ENCODE results near the gene LMBR1. TPM values are rescaled to one million over a fixed set of nuclear protein-coding genes. Genes with fewer than 3 reads are reported as not detected.

LMBR1 gene
- total RNA-seq, 1 experiment from 2014 or later = 82.6 TPM

- BruUV-seq (replicated peaks) = TSS peak; percentile 29
- H3K4me1 ChIP-seq (ENCODE audit: control insufficient read depth, insufficient read depth, low read length) = no peaks in the 10 kb centered on the region; the same call in 1 of the 2 replicates
- H3K27ac ChIP-seq (ENCODE audit: low read length) = no peak overlapping the region
- no peak for TF ChIP-seq SIN3A (IDR thresholded peaks at IDR 0.05; ENCODE audit: borderline replicate concordance, insufficient read depth, low read depth, low read length)
- no peak for TF ChIP-seq CTCF (IDR thresholded peaks at IDR 0.05)
- TF ChIP-seq REST (IDR thresholded peaks at IDR 0.05; ENCODE audit: insufficient read depth in 1 of 2, low read depth in 2 of 2, low read length in 1 of 2) = no peak
- TF ChIP-seq POLR2AphosphoS5 (IDR thresholded peaks at IDR 0.05; ENCODE audit: low read depth, low read length) = no peak
- no peak for TF ChIP-seq TCF7L2 (IDR thresholded peaks at IDR 0.05; ENCODE audit: low read depth, low read length)
- no peaks in the 10 kb centered on the region for H3K9me3 ChIP-seq (ENCODE audit: control insufficient read depth, insufficient read depth, low read depth, low read length)
- DNase-seq (ENCODE audit: low read depth, low spot score) = no peak
- POLR2A ChIA-PET = no interaction called here
- ATAC-seq = no peak
- H3K4me3 ChIP-seq (ENCODE audit: low read depth in 2 of 2, low read length in 2 of 2) = no peak overlapping the region
- intact Hi-C loops (cut with micrococcal nuclease; ENCODE audit: unreplicated experiment) (no loop called here), in situ Hi-C loops (cut with HindIII; ENCODE audit: low pct_unique_long_range_greater_than_20kb, low sequenced_read_pairs) (no loop called here)
- no peaks in the 10 kb centered on the region; the same call in 1 of the 2 replicates for H3K36me3 ChIP-seq (ENCODE audit: control insufficient read depth, insufficient read depth, low read length)
- CTCF ChIA-PET = no interaction called here
- no peaks in the 10 kb centered on the region for H3K27me3 ChIP-seq (ENCODE audit: control insufficient read depth, insufficient read depth, low read length)
Observed at GRCh38 chr7:156818133-156818532, 74.8 kb downstream of the LMBR1 start.

- no peaks in the 10 kb centered on the region; the same call in 1 of the 2 replicates for H3K4me1 ChIP-seq (ENCODE audit: control insufficient read depth, insufficient read depth, low read length)
- in situ Hi-C loops (cut with HindIII; ENCODE audit: low pct_unique_long_range_greater_than_20kb, low sequenced_read_pairs) = no loop called here
- no peak overlapping the region for H3K4me3 ChIP-seq (ENCODE audit: low read depth in 2 of 2, low read length in 2 of 2)
- ChIA-PET CTCF (no interaction called here), POLR2A (no interaction called here)
- no peaks in the 10 kb centered on the region for H3K36me3 ChIP-seq (ENCODE audit: control insufficient read depth, insufficient read depth, low read length)
- intact Hi-C loops (cut with micrococcal nuclease; ENCODE audit: unreplicated experiment) = no loop called here
- H3K27ac ChIP-seq (ENCODE audit: low read length) = no peak overlapping the region
- TF ChIP-seq CTCF (IDR thresholded peaks at IDR 0.05) = peak; percentile 51; the same call in 1 of the 2 replicates
- no peak for TF ChIP-seq SIN3A (IDR thresholded peaks at IDR 0.05; ENCODE audit: borderline replicate concordance, insufficient read depth, low read depth, low read length)
- no peak for TF ChIP-seq REST (IDR thresholded peaks at IDR 0.05; ENCODE audit: insufficient read depth in 1 of 2, low read depth in 2 of 2, low read length in 1 of 2)
- BruUV-seq (replicated peaks) = no TSS peak
- H3K27me3 ChIP-seq (ENCODE audit: control insufficient read depth, insufficient read depth, low read length) = no peaks in the 10 kb centered on the region
- H3K9me3 ChIP-seq (ENCODE audit: control insufficient read depth, insufficient read depth, low read depth, low read length) = no peaks in the 10 kb centered on the region
- DNase-seq (ENCODE audit: low read depth, low spot score) (no peak), ATAC-seq (no peak)
Observed at GRCh38 chr7:156816943-156817572, 75.9 kb downstream of the LMBR1 start.
